OCI-LY1 (cell line): ENCODE measurements around the gene HDAC3.

ENCODE experiments used
- EZH2 ChIP-seq: fragments of 200-600 bp; sonication (generic), shearing (Covaris generic); IDR thresholded peaks from 2 replicates; pipeline ENCODE4 v1.8.0; 2017; ENCODE audit warnings: borderline replicate concordance, mixed run types, mild to moderate bottlenecking, antibody characterized with exemption, low read length, moderate library complexity, mixed read lengths
- TF ChIP-seq, protein P1 (sequence below): fragments of 200-600 bp; sonication (generic), shearing (Covaris generic); IDR thresholded peaks from 2 replicates; pipeline ENCODE4 v1.5.1; 2017; ENCODE audit warnings: mild to moderate bottlenecking, antibody characterized with exemption, low read length, moderate library complexity, mixed read lengths

DNA sequence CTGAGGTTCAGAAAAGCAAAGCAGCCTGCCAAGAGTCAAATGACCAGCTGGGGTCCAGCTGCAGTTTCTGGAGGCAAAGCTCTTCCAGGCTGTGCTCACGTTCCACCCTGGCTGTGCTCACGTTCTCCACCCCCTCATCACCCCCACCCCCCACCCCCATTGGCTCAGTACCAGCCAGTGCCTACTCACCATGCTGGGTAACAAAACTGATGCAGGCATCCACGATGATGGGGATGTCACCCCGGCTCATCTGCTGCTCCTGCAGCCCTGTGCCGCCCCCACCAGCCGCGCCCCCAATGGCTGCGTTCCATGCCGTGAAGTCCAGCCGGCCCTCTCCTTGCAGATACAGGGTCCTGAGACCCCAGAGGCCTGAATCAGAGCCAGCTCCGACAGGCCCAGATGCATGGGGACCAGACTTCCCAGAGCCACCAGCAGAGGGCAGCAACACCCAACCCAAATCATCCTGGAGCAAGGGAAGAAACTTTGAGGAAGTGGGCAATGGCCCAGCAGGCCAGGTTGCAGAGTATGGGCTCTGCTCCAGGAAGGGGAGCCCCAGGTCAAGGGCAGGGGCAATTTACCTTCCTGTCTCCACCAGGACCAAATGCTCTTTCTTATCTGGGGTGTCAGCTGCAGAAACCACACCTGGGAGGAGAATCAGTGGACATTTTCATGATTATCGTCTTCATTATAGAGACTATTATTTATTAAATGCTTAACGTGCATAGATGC is 28.2 kb upstream of the HDAC3 start:
- TF ChIP-seq, protein P1, sequence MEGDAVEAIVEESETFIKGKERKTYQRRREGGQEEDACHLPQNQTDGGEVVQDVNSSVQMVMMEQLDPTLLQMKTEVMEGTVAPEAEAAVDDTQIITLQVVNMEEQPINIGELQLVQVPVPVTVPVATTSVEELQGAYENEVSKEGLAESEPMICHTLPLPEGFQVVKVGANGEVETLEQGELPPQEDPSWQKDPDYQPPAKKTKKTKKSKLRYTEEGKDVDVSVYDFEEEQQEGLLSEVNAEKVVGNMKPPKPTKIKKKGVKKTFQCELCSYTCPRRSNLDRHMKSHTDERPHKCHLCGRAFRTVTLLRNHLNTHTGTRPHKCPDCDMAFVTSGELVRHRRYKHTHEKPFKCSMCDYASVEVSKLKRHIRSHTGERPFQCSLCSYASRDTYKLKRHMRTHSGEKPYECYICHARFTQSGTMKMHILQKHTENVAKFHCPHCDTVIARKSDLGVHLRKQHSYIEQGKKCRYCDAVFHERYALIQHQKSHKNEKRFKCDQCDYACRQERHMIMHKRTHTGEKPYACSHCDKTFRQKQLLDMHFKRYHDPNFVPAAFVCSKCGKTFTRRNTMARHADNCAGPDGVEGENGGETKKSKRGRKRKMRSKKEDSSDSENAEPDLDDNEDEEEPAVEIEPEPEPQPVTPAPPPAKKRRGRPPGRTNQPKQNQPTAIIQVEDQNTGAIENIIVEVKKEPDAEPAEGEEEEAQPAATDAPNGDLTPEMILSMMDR = peak; percentile 93
- no peak for TF ChIP-seq EZH2
